ENCODE measurements around the gene ZNF219. TPM values are rescaled to one million over a fixed set of nuclear protein-coding genes. Genes with fewer than 3 reads are reported as not detected.

ZNF219 gene
- total RNA-seq, 1 donor from 2014 or later: 23.9 TPM

DNA sequence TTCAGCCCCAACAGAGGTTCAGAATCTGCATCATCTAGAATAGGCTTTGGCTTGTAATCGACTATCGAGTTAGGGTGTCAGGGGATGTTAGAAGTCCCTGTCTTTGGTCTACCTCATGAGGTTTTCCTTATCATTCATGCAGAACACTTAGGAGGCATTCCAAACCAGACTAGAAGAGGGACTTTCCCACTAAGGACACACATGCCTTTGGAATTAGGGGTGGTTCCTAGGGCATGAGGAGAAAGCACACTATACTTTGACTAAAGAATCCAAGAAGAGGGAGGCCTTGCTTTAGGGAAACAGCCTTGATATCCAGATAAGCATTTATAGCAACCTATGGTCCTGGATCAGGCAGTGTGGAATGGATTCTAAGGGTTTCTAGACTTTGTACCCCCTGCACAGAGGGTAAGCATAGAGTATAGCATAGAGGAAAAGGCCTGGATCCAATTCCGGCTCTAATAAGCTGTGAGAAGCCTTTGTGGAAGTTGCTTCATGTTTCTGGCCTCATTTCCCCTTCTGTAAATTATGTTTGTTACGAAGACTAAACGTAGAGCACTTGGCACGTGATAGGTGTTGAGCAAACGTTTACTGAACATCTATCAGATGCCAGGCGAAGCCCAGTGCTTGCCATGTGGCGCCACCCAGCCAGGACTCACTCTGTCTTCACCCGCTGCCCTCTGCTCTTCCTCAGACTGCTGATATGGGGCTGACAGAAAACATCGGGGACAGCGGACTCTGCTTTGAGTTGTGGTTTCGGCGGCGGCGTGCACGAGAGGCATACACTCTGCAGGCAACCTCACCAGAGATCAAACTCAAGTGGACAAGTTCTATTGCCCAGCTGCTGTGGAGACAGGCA, 13.2 kb downstream of the ZNF219 start:
- Mint-ChIP-seq H3K9me3 (ENCODE audit: low read depth) (no peaks in the 10 kb centered on the region), H3K27ac (ENCODE audit: unreplicated experiment) (peak overlapping the region; percentile 49), H3K27me3 (ENCODE audit: low read depth) (no peaks in the 10 kb centered on the region), H3K36me3 (ENCODE audit: low read depth) (peaks cover 43% of the 10 kb centered on the region), H3K4me1 (ENCODE audit: low read depth) (peaks cover 24% of the 10 kb centered on the region), H3K4me3 (ENCODE audit: unreplicated experiment) (no peak overlapping the region)
- no peak for TF ChIP-seq CTCF (IDR thresholded peaks at IDR 0.05)
- no peak for DNase-seq (ENCODE audit: low spot score)

DNA sequence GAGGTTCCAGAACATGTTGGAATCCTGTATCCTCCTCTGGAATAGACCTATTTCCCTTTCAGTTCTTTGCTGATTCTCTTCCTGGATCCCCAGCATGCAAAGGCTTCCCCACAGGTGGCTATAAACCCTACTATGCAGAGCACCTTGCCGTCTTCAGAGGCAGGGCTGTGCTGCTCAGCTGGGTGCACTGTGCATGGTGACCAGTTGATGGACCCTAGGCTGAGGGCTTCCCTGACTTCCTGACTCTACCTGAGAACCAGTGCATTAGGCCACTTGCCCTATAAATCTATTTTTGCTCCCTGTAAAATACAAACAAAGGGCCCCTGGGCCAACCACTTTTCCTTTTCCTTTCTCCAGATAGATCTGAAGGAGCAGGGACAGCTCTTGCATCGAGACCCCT, 14.1 kb downstream of the ZNF219 start:
- Mint-ChIP-seq H3K27ac (ENCODE audit: unreplicated experiment) (peak overlapping the region; percentile 77), H3K36me3 (ENCODE audit: low read depth) (peaks cover 46% of the 10 kb centered on the region), H3K9me3 (ENCODE audit: low read depth) (no peaks in the 10 kb centered on the region), H3K4me1 (ENCODE audit: low read depth) (peaks cover 24% of the 10 kb centered on the region), H3K4me3 (ENCODE audit: unreplicated experiment) (no peak overlapping the region), H3K27me3 (ENCODE audit: low read depth) (no peaks in the 10 kb centered on the region)
- TF ChIP-seq CTCF (IDR thresholded peaks at IDR 0.05): no peak
- no peak for DNase-seq (ENCODE audit: low spot score)

- Mint-ChIP-seq H3K4me3 (ENCODE audit: unreplicated experiment) (no peak overlapping the region), H3K4me1 (ENCODE audit: low read depth) (peaks cover 24% of the 10 kb centered on the region), H3K27ac (ENCODE audit: unreplicated experiment) (peak overlapping the region; percentile 77), H3K9me3 (ENCODE audit: low read depth) (no peaks in the 10 kb centered on the region), H3K36me3 (ENCODE audit: low read depth) (peaks cover 45% of the 10 kb centered on the region), H3K27me3 (ENCODE audit: low read depth) (no peaks in the 10 kb centered on the region)
- no peak for DNase-seq (ENCODE audit: low spot score)
- no peak for TF ChIP-seq CTCF (IDR thresholded peaks at IDR 0.05)
These were observed 14.7 kb downstream of the ZNF219 start for GRCh38 chr14:21083565-21084325.

- no peak overlapping the region for H3K27ac Mint-ChIP-seq (ENCODE audit: unreplicated experiment)
These were observed 16.8 kb downstream of the ZNF219 start for GRCh38 chr14:21081521-21082142.

More at GRCh38 chr14:21081521-21082142, 16.8 kb downstream of the ZNF219 start:
- Mint-ChIP-seq H3K36me3 (ENCODE audit: low read depth) (peaks cover 52% of the 10 kb centered on the region), H3K4me1 (ENCODE audit: low read depth) (peaks cover 12% of the 10 kb centered on the region), H3K4me3 (ENCODE audit: unreplicated experiment) (no peak overlapping the region), H3K27me3 (ENCODE audit: low read depth) (no peaks in the 10 kb centered on the region), H3K9me3 (ENCODE audit: low read depth) (no peaks in the 10 kb centered on the region)
- no peak for DNase-seq (ENCODE audit: low spot score)
- no peak for TF ChIP-seq CTCF (IDR thresholded peaks at IDR 0.05)
